Activated T-cell treated with anti-CD3 and anti-CD28 coated beads, Interleukin-2, amount 50 U/mL, for 24 hours (primary cell): ENCODE measurements around the gene ACP5.
"Not testable (repeated sequence)": the region's sequence is repeated elsewhere in the genome, so short reads cannot be mapped to it uniquely, and the experiment has no call there.

Experiments used
- DNase-seq: peaks from one replicate; pipeline ENCODE4 v3.0.0-alpha.2; 2020
- H3K27ac Mint-ChIP-seq: 2 replicates; pipeline ENCODE4 v1.8.0; 2020; ENCODE audit warnings: mild to moderate bottlenecking, mixed read lengths
- H3K27me3 Mint-ChIP-seq: 2 replicates; pipeline ENCODE4 v1.8.0; 2020; ENCODE audit warnings: mixed read lengths
- H3K36me3 Mint-ChIP-seq: 2 replicates; pipeline ENCODE4 v1.8.0; 2020; ENCODE audit warnings: low read depth, mixed read lengths
- H3K4me1 Mint-ChIP-seq: 2 replicates; pipeline ENCODE4 v1.8.0; 2020; ENCODE audit warnings: low read depth, mixed read lengths
- H3K4me3 Mint-ChIP-seq: 2 replicates; pipeline ENCODE4 v1.8.0; 2020; ENCODE audit warnings: mild to moderate bottlenecking, moderate library complexity, mixed read lengths
- H3K9me3 Mint-ChIP-seq: 2 replicates; pipeline ENCODE4 v1.8.0; 2020; ENCODE audit warnings: mixed read lengths

The ACP5 gene

GRCh38 chr19:11596156-11596555, 18.7 kb upstream of the ACP5 start:
- Mint-ChIP-seq H3K4me3 (no peak overlapping the region), H3K4me1 (peaks cover 29% of the 10 kb centered on the region), H3K27ac (no peak overlapping the region), H3K9me3 (no peaks in the 10 kb centered on the region), H3K27me3 (no peaks in the 10 kb centered on the region), H3K36me3 (peaks cover 19% of the 10 kb centered on the region)
- DNase-seq, result no peak

GRCh38 chr19:11594084-11594483, 16.6 kb upstream of the ACP5 start:
- no peak for DNase-seq
- Mint-ChIP-seq H3K36me3 (peaks cover 11% of the 10 kb centered on the region), H3K27me3 (no peaks in the 10 kb centered on the region), H3K4me3 (no peak overlapping the region), H3K27ac (no peak overlapping the region), H3K4me1 (peaks cover 14% of the 10 kb centered on the region), H3K9me3 (no peaks in the 10 kb centered on the region)

- Mint-ChIP-seq H3K27me3 (no peaks in the 10 kb centered on the region), H3K27ac (no peak overlapping the region), H3K4me3 (no peak overlapping the region), H3K36me3 (no peaks in the 10 kb centered on the region), H3K9me3 (no peaks in the 10 kb centered on the region), H3K4me1 (peaks cover 9% of the 10 kb centered on the region)
- DNase-seq, result no peak
These were observed 10.7 kb upstream of the ACP5 start for GRCh38 chr19:11587975-11588631.

- H3K4me3 Mint-ChIP-seq, result no peak overlapping the region
- H3K9me3 Mint-ChIP-seq, result no peaks in the 10 kb centered on the region
- DNase-seq, result peak; percentile 89
- peaks cover 9% of the 10 kb centered on the region for H3K4me1 Mint-ChIP-seq
- H3K27ac Mint-ChIP-seq, result no peak overlapping the region
- no peaks in the 10 kb centered on the region for H3K36me3 Mint-ChIP-seq
- H3K27me3 Mint-ChIP-seq, result no peaks in the 10 kb centered on the region
These were observed 10.0 kb upstream of the ACP5 start for GRCh38 chr19:11587302-11587974.

GRCh38 chr19:11586331-11586730, 8.9 kb upstream of the ACP5 start:
- H3K27me3 Mint-ChIP-seq, result no peaks in the 10 kb centered on the region
- H3K4me3 Mint-ChIP-seq, result no peak overlapping the region
- H3K9me3 Mint-ChIP-seq, result no peaks in the 10 kb centered on the region
- DNase-seq, result no peak
- no peaks in the 10 kb centered on the region for H3K36me3 Mint-ChIP-seq
- H3K27ac Mint-ChIP-seq, result no peak overlapping the region
- peaks cover 17% of the 10 kb centered on the region for H3K4me1 Mint-ChIP-seq

- peak overlapping the region; percentile 64 for H3K4me3 Mint-ChIP-seq
- peak overlapping the region; percentile 96 for H3K27ac Mint-ChIP-seq
- H3K9me3 Mint-ChIP-seq, result no peaks in the 10 kb centered on the region
- peak; percentile 68 for DNase-seq
- no peaks in the 10 kb centered on the region for H3K27me3 Mint-ChIP-seq
- H3K36me3 Mint-ChIP-seq, result no peaks in the 10 kb centered on the region
- peaks cover 37% of the 10 kb centered on the region for H3K4me1 Mint-ChIP-seq
These were observed 4.3 kb upstream of the ACP5 start for GRCh38 chr19:11581740-11582139.

GRCh38 chr19:11580116-11580515, 2.7 kb upstream of the ACP5 start:
- no peak for DNase-seq
- H3K36me3 Mint-ChIP-seq, result peaks cover 3% of the 10 kb centered on the region
- no peak overlapping the region for H3K27ac Mint-ChIP-seq
- no peaks in the 10 kb centered on the region for H3K9me3 Mint-ChIP-seq
- peaks cover 37% of the 10 kb centered on the region for H3K4me1 Mint-ChIP-seq
- H3K27me3 Mint-ChIP-seq, result no peaks in the 10 kb centered on the region
- H3K4me3 Mint-ChIP-seq, result no peak overlapping the region

- H3K9me3 Mint-ChIP-seq, result no peaks in the 10 kb centered on the region
- no peak overlapping the region for H3K27ac Mint-ChIP-seq
- H3K27me3 Mint-ChIP-seq, result no peaks in the 10 kb centered on the region
- peak; percentile 60 for DNase-seq
- H3K4me1 Mint-ChIP-seq, result peaks cover 40% of the 10 kb centered on the region
- H3K4me3 Mint-ChIP-seq, result peak overlapping the region; percentile 64
- H3K36me3 Mint-ChIP-seq, result peaks cover 6% of the 10 kb centered on the region
These were observed 1.1 kb upstream of the ACP5 start for GRCh38 chr19:11578258-11579142.

- H3K4me3 Mint-ChIP-seq, result no peak overlapping the region
- peaks cover 6% of the 10 kb centered on the region for H3K36me3 Mint-ChIP-seq
- no peak for DNase-seq
- peaks cover 29% of the 10 kb centered on the region for H3K4me1 Mint-ChIP-seq
- H3K9me3 Mint-ChIP-seq, result no peaks in the 10 kb centered on the region
- no peak overlapping the region for H3K27ac Mint-ChIP-seq
- no peaks in the 10 kb centered on the region for H3K27me3 Mint-ChIP-seq
These were observed 1.2 kb downstream of the ACP5 start for GRCh38 chr19:11576227-11576626.

- Mint-ChIP-seq H3K9me3 (no peaks in the 10 kb centered on the region), H3K27ac (peak overlapping the region; percentile 26), H3K36me3 (peaks cover 6% of the 10 kb centered on the region), H3K4me1 (peaks cover 20% of the 10 kb centered on the region), H3K4me3 (no peak overlapping the region), H3K27me3 (no peaks in the 10 kb centered on the region)
- DNase-seq, result no peak
These were observed 2.8 kb downstream of the ACP5 start for GRCh38 chr19:11574689-11575088.

GRCh38 chr19:11573763-11574162, 3.7 kb downstream of the ACP5 start:
- not testable (repeated sequence) for DNase-seq, H3K4me3 Mint-ChIP-seq, H3K9me3 Mint-ChIP-seq, H3K27me3 Mint-ChIP-seq, H3K36me3 Mint-ChIP-seq, H3K27ac Mint-ChIP-seq
- H3K4me1 Mint-ChIP-seq, result peaks cover 17% of the 10 kb centered on the region

GRCh38 chr19:11573354-11573753, 4.1 kb downstream of the ACP5 start:
- not testable (repeated sequence) for H3K4me3 Mint-ChIP-seq, DNase-seq, H3K36me3 Mint-ChIP-seq, H3K27ac Mint-ChIP-seq, H3K9me3 Mint-ChIP-seq, H3K27me3 Mint-ChIP-seq
- peaks cover 15% of the 10 kb centered on the region for H3K4me1 Mint-ChIP-seq

GRCh38 chr19:11570039-11570462, 7.4 kb downstream of the ACP5 start:
- no peak overlapping the region for H3K4me3 Mint-ChIP-seq
- DNase-seq, result no peak
- no peak overlapping the region for H3K27ac Mint-ChIP-seq
- H3K9me3 Mint-ChIP-seq, result no peaks in the 10 kb centered on the region
- H3K27me3 Mint-ChIP-seq, result no peaks in the 10 kb centered on the region
- H3K36me3 Mint-ChIP-seq, result peaks cover 6% of the 10 kb centered on the region
- peaks cover 11% of the 10 kb centered on the region for H3K4me1 Mint-ChIP-seq

- H3K27ac Mint-ChIP-seq, result no peak overlapping the region
These were observed 11.3 kb downstream of the ACP5 start for GRCh38 chr19:11566164-11566563.

GRCh38 chr19:11565649-11565980, 11.8 kb downstream of the ACP5 start:
- H3K27ac Mint-ChIP-seq, H3K9me3 Mint-ChIP-seq, DNase-seq, H3K27me3 Mint-ChIP-seq, H3K36me3 Mint-ChIP-seq, H3K4me3 Mint-ChIP-seq: not testable (repeated sequence)
- peaks cover 15% of the 10 kb centered on the region for H3K4me1 Mint-ChIP-seq

More at GRCh38 chr19:11566164-11566563, 11.3 kb downstream of the ACP5 start:
- DNase-seq, result no peak
- H3K9me3 Mint-ChIP-seq, result no peaks in the 10 kb centered on the region
- H3K4me3 Mint-ChIP-seq, result no peak overlapping the region
- H3K36me3 Mint-ChIP-seq, result peaks cover 3% of the 10 kb centered on the region
- no peaks in the 10 kb centered on the region for H3K27me3 Mint-ChIP-seq
- peaks cover 11% of the 10 kb centered on the region for H3K4me1 Mint-ChIP-seq
